ENCODE results near the gene SPATS2L.

Gene SPATS2L

DNA sequence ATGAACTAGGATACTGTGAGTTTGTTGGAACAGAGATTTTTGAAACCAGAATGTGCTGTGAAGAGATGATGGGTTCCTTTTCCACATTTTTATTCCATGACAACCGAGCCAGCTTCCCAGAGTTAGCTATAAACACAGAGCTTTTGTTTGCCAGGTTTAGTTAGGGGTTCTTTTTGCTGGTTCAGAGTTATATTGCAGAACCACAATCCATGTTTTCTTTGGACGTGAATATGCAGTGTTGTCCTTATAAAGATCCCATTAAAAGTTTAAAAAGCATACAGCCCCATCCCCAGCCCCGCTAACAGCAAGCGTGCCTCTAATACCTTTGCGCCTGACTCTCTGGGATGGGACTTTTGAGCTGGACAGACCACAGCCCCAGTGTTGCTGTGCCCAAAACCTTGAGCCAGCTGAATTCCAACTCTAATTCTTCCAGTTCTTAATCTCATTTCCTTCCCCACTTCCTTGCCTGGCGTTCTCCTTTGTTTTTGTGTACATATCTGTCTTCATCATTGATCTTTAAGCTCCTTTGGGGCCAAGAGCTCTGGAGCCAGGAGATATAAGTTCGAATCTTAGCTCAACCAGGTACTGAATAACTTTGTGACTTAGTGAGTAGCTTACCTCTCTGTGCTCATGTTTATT, 72.3 kb downstream of the SPATS2L start:
- no peak for DNase-seq (ENCODE audit: low read depth)

GRCh38 chr2:200379481-200380090, 73.1 kb downstream of the SPATS2L start:
- DNase-seq (ENCODE audit: low read depth) = no peak

GRCh38 chr2:200380091-200380561, 73.6 kb downstream of the SPATS2L start:
- DNase-seq (ENCODE audit: low read depth) = no peak

- no peak for DNase-seq (ENCODE audit: low read depth)
These were observed 74.5 kb downstream of the SPATS2L start for GRCh38 chr2:200380833-200381542.

DNA sequence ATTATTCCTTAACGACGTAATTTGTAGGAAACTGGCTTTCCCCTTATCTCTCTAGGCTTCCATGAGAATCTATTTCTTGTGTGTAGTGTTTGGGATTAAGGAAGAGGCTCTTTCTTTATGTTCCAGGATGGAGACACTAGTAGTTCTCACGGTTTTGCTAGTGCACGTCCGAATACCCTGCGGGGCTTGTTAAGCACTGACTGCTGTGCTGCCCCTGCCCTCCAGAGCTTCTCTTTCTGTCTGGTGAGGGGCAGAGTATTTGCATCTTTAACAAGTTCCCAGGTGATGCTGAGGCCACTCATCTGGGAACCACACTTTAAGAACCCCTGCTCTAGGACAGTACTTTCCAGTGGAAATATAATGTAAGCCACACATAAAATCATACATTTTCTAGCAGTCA, 76.4 kb downstream of the SPATS2L start:
- DNase-seq (ENCODE audit: low read depth) = no peak

GRCh38 chr2:200383380-200384110, 77.1 kb downstream of the SPATS2L start:
- DNase-seq (ENCODE audit: low read depth) = no peak

DNA sequence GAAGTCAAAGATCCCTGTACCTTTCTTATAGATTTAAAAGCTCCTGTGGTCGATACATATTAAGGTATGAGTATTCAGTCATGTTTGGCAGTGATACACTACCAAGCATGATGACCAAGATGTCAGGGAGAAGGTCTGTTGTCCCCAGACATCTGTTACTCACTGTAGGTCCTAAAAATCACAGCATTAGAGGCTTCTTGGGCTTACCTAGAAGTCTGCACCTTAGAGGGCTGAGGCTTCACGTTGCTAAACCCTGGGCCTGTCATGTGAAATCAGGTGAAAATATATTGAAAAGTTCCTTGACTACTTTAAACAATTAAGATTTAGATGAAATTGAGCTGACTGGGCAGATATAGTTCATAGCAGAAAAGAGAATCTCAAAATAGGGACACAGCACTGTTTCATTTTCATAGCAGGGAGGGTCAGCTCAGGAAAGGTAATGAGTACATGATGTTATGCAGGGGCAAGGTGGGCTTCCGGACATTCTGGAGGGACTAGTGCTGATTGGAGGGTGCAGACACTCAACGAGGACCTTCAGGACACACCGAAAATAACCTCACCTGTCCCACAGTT, 78.7 kb downstream of the SPATS2L start:
- no peak for DNase-seq (ENCODE audit: low read depth)

- no peak for DNase-seq (ENCODE audit: low read depth)
These were observed 86.7 kb downstream of the SPATS2L start for GRCh38 chr2:200393191-200393590.

DNA sequence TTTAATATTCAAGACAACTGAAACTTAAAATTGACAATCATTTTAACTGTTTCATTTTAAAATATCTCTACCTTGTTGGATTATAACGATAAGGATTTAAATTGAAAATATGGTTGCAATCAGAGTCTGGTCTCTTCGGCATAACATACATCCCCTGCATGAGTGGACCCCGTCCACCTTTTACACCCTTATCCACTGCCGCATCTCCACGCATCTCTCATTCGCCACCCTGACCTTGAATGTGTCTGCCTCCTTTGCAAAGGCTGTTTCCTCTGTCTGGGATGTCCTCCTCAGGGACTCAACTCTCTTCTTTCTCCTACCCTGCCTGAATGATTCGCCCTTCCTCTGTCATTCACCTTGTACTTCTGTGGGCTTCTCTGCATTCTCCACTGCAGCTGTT, 87.6 kb downstream of the SPATS2L start:
- no peak for DNase-seq (ENCODE audit: low read depth)

- DNase-seq (ENCODE audit: low read depth) = no peak
These were observed 90.3 kb downstream of the SPATS2L start for GRCh38 chr2:200396781-200397242.

DNA sequence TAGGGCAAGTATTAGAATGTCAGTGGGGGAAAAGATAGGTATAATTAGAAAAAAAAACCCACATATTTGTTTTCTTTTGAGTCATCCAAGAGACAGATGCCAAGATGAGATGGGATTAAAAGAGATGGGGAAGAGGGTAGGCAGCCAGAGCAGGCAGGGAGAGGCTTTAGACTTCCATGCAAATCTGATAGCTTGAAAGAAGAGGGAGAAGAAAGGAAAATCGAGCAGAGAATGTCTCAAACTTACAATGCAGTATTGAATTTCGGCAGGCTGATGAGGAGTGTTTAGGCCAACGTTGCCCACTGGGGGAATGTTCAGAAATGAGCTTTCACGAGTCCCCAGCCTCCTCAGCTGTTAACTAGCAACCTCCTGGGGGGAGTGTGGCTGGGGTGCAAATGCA, 91.3 kb downstream of the SPATS2L start:
- no peak for DNase-seq (ENCODE audit: low read depth)

- no peak for DNase-seq (ENCODE audit: low read depth)
These were observed 92.6 kb downstream of the SPATS2L start for GRCh38 chr2:200399046-200399445.

- DNase-seq (ENCODE audit: low read depth) = no peak
These were observed 93.1 kb downstream of the SPATS2L start for GRCh38 chr2:200399636-200400035.

DNA sequence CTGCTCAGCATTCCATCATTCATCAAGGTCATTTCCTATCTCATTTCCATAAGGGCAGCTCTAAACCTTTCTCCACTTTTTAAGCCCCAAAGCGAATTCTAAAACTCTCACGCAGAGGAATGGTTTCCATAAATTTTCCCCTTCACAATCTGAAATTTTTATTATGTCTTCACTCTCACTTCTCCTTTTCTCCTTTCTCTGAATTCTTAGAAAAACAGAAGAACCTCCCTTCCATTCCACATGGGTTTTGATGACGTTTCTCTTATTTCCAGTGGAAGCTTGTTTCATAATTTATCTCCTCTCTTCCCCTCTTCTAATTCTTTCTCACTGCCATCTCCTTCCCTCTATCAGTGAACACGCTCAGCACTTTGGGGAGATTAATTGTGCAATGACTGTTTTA, 97.3 kb downstream of the SPATS2L start:
- no peak for DNase-seq (ENCODE audit: low read depth)

- DNase-seq (ENCODE audit: low read depth) = no peak
These were observed 98.1 kb downstream of the SPATS2L start for GRCh38 chr2:200404615-200405014.

- no peak for DNase-seq (ENCODE audit: low read depth)
These were observed 99.3 kb downstream of the SPATS2L start for GRCh38 chr2:200405599-200406298.

- DNase-seq (ENCODE audit: low read depth) = no peak
These were observed 99.9 kb downstream of the SPATS2L start for GRCh38 chr2:200406379-200406778.

DNA sequence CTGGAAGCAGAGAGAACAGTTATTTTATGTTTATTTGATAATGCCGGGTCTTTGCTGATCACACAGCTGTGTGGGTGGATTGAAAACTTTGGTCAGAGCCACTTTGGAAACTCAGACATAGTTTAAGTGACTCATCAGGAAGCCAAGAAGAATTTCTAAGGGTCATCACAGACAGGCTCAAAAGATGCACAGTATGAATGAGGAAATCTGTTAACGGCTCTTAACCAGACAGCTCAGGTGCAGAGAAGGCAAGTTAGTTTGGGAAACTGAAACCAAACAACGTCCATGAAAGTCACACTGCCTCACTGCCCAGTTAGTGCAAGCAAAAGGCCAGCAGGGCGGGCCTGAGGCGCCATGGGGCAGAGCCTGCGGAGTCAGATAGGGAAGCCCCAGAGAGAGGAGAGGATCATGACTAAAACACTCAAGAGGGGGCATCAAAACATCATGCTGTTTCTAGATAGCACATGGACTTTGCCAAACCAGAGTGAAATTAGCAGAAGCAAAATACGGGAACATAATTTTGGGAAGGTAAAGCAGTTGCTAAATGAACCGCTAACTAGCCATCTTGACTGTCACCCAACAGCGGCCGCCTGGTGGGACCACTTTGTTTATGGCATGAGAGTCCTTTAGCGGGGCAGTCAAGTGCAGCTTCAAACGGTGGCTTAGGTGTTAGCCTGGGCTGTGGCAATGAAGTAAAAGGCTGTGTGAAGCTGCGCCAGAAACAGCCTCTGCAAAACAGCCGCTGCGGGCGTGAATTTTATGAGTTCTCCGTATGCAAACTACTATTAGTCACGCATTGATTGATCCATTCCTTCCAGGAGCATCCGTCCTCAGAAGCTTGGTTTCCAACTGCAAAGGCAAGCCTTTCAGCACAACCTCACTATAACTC, 102.2 kb downstream of the SPATS2L start:
- DNase-seq (ENCODE audit: low read depth) = no peak

DNA sequence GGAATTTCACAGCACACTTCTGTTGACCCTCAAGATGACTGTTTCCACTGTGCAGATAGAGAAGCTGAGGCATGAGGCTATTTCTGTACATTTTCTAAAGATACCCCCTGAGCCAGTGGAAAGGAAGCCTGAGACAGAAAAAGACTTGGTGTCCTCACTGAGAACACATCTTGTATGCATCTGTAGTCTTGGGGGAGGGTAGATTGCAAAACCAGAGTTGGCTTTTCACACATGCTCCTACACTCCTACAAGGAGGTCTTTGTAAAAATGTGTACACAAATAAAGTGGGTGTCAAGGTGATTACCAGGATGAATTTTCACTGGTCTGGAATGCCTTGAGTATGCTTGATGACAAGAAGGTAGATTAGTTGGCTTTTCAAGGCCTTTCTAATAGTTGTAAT, 105.3 kb downstream of the SPATS2L start:
- no peak for DNase-seq (ENCODE audit: low read depth)

DNA sequence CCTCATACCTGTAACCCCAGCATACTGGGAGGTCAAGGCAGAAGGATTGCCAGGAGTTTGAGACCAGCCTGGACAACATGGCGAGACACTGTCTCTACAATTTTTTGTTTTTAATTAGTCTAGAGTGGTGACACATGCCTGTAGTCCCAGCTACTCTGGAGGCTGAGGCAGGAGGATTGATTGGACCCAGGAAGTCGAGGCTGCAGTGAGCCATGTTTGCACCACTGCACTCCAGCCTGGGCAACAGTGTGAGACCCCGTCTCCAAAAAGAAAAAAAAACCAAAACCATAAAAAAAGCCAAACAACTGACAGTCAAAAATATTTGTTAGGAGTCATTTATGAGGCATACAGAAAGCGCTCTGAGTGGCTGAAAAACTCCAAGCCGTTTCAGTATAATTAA, 107.9 kb downstream of the SPATS2L start:
- DNase-seq (ENCODE audit: low read depth) = no peak

DNA sequence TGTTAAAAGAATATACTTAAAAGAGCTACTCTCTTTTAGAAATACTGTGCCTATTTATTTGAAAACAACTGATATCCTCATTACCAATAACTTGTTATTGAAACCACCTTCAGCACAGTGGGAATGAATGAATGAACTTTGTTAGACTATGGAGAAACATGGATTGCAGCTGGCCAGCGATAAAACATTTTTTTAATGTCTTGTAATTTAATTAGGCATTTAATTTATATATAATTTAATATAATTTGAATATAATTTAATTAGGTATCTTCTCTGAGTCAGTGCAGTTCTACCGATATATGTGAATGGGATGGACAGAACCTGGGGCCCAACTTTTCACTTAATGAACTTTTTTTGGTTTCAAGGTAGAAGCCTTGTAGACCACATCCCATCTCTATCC, 109.0 kb downstream of the SPATS2L start:
- DNase-seq (ENCODE audit: low read depth) = no peak
